NCI-H82 treated with DMSO at 0.1 percent for 48 hours (cell line): ENCODE results near the gene KRT73.

Experiments used
- DNase-seq: peaks from one replicate; lab custom pipeline; 2025; ENCODE audit not compliant: unreplicated experiment; lab: John Stamatoyannopoulos, UW

KRT73 gene

GRCh38 chr12:52573743-52574142 is 44.6 kb downstream of the KRT73 start, which contains the start of gene KRT74:
Gene KRT74, minus strand, starts transcription at chr12:52573843. Its CDS starts 66 bp downstream, at chr12:52573777.
- no peak for DNase-seq

- no peak for DNase-seq
Observed at GRCh38 chr12:52573306-52573705, 45.1 kb downstream of the KRT73 start.

GRCh38 chr12:52570511-52570910 is 47.8 kb downstream of the KRT73 start:
- DNase-seq, result no peak

GRCh38 chr12:52568111-52568510 is 50.2 kb downstream of the KRT73 start:
- DNase-seq, result no peak

- no peak for DNase-seq
Observed at GRCh38 chr12:52566847-52567291, 51.5 kb downstream of the KRT73 start.

GRCh38 chr12:52564582-52564981 is 53.8 kb downstream of the KRT73 start:
- no peak for DNase-seq

- no peak for DNase-seq
Observed at GRCh38 chr12:52561880-52562449, 56.4 kb downstream of the KRT73 start.

GRCh38 chr12:52559979-52560378 is 58.4 kb downstream of the KRT73 start:
- DNase-seq, result no peak

- no peak for DNase-seq
Observed at GRCh38 chr12:52558781-52559445, 59.4 kb downstream of the KRT73 start.
